HL-60 (cell line): ENCODE measurements around the gene PAPPA2.

Experiments
- POLR2AphosphoS5 ChIP-seq: IDR thresholded peaks from 2 replicates; pipeline ENCODE4 v1.6.1; 2012; ENCODE audit warnings: low read depth
- SPI1 ChIP-seq: IDR thresholded peaks from 2 replicates; pipeline ENCODE4 v1.6.1; 2012; ENCODE audit warnings: low read depth, mild to moderate bottlenecking, borderline replicate concordance

DNA sequence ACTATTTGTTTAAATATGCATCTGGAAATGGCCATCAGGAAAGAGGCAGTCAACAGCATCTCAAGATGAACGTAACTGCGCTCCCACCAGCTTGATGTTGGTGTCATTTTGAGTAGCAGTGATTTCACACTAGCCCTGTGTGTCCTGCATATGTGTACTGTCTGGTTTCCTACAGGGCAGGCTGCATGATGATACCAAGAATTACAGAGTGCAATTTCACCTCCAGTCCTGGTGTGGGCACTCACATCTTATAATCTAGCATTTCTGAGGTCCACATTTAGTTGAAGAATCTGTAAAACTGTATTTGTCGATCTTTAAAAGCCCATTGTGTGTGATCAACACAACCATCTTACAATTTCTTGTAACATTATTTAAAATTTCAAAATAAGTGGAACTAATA lies 336.4 kb downstream of the PAPPA2 start:
- TF ChIP-seq SPI1 (no peak), POLR2AphosphoS5 (no peak)
